Middle frontal gyrus (tissue), 1 donor: ENCODE measurements around the gene STARD13.
"Not testable (repeated sequence)": the region's sequence is repeated elsewhere in the genome, so short reads cannot be mapped to it uniquely, and the experiment has no call there.

Experiments
- DNase-seq: peaks from one replicate; pipeline ENCODE4 v3.0.0-alpha.2; 2015; ENCODE audit warnings: low spot score; ENCODE audit errors: extremely low spot score

Gene STARD13

DNA sequence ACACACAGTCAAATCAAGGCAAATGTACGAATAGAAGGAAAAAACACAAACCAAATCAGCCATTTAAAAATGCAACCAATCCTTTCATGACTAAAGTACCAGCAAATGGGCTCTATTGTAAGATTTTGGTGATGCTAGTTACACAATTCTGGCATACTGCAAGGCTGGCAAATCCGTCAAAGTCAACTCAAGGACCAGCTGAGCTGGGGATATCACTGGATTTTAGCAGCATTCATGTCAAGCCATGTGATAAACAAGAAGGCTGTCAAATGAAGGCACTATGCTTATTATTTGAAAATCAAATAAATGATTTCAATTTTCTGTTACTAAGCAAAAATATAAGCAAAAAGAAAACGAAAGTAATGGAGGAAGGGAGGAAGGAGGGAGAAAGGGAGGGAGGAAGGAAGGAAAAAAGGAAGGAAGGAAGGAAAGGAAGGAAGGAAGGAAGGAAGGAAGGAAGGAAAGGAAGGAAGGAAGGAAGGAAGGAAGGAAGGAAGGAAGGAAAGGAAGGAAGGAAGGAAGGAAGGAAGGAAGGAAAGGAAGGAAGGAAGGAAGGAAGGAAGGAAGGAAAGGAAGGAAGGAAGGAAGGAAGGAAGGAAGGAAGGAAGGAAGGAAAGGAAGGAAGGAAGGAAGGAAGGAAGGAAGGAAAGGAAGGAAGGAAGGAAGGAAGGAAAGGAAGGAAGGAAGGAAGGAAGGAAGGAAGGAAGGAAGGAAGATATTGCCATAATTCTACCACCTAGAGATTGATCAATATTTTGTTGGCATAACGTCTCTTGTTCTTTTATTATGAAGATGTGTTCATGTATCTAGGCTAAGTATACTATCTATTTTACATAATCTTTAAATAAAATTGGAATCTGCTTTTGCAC is 108.0 kb downstream of the STARD13 start:
- DNase-seq, result not testable (repeated sequence)

- DNase-seq, result no peak
Observed at GRCh38 chr13:33176526-33176925, 109.0 kb downstream of the STARD13 start.

- DNase-seq, result no peak
Observed at GRCh38 chr13:33175991-33176390, 109.6 kb downstream of the STARD13 start.

DNA sequence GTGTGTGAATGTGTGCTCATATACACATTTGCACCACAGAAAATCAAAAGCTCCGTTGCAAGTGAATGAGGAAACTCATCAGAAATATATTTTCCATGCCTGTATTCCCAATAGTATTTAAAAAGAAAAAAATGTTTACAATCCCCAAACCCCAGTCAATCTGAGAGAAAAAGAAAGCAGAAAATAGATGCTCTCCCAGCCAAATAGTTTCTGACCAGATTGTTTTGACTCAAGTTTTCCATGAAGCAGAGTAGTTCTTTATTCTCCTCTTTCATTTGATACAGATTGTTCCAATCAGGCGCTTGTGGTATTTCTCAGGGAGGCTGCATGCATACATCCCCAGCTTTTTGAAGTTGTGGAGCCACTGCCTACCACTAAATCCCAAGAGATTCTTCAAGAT is 110.6 kb downstream of the STARD13 start:
- no peak for DNase-seq

DNA sequence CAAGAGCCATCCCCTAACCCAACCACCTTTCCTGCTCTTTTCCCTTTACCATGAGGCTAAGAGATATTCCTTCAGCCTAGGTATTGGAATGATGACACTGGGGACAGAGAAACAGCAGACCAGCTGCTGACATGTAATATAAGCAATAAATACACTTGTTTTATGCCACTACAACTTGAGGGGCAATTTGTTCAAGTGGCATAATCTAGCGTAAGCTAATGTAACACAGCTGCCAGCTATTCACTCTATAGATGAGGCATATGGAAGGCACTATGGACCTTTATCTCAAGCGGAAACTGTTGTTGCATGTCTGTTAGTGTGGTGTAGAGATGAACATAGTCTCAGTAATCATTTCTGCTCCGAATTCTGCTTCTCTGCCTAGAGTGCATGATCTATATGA is 111.1 kb downstream of the STARD13 start:
- DNase-seq, result no peak

GRCh38 chr13:33172911-33173310 is 112.6 kb downstream of the STARD13 start:
- DNase-seq, result no peak

- DNase-seq, result no peak
Observed at GRCh38 chr13:33172400-33172799, 113.2 kb downstream of the STARD13 start.

GRCh38 chr13:33169273-33169980 is 116.1 kb downstream of the STARD13 start:
- DNase-seq, result no peak

- no peak for DNase-seq
Observed at GRCh38 chr13:33168321-33168960, 117.1 kb downstream of the STARD13 start.

DNA sequence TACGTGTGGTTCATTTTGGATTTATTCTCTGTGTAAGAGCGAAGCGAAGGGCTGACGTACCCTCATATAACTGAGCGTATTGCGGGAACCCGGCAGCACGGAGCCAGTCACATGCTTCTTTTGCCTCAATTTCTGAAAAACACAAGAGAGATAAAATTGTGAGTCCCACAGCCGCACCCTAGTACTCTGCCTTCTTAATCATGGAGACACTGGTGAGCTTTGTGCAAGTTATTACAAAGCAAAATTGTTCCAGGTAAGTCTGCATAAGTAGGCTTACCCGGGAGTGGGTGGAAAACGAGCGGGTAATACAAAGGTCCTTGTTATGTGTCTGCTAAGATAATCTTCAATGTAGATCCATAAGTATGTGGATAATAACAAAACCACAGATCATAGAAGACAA is 118.1 kb downstream of the STARD13 start:
- DNase-seq, result no peak

- DNase-seq, result no peak
Observed at GRCh38 chr13:33165787-33166186, 119.8 kb downstream of the STARD13 start.

DNA sequence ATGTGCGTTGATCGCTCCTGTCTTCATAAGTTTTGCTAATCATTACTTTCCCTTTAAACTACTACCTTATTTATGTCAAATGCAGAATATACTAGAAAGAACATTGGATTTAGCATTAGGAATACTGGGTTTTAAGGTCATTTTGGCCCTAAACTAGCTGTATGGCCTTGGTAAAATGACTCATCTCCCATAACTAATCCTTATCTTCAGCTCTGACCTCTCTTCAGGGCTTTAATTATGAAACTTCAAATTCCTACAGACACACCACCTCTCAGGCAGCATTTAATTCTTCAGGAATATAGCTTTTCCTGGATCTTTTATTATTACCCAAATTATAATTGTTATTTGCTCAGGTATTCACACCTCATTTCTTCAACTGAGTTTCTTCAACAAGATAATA is 121.2 kb downstream of the STARD13 start:
- DNase-seq, result no peak

GRCh38 chr13:33162725-33163124 is 122.8 kb downstream of the STARD13 start:
- DNase-seq, result not testable (repeated sequence)

DNA sequence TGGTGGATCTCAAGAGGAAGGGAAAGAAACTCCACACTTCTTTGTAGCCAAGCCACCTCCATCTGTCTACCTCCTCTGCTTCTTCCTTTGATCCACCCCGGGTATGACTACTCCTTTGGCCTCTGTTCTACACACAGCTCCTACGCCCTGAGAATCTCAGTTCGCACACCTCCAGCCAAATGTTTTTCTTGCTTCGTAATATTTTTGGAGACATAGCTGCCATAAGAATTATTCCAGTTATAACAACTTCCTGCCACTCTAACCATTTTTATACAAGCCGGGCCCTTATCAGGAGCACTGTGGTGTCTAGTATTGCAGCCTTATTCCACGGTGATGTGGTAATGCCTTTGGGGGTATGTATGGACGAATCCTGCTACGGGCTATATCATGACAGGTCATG is 126.7 kb downstream of the STARD13 start:
- no peak for DNase-seq

GRCh38 chr13:33158271-33158670 is 127.3 kb downstream of the STARD13 start:
- DNase-seq, result no peak

- DNase-seq, result no peak
Observed at GRCh38 chr13:33154911-33155310, 130.6 kb downstream of the STARD13 start.

- DNase-seq, result no peak
Observed at GRCh38 chr13:33153421-33154404, 131.8 kb downstream of the STARD13 start.

- no peak for DNase-seq
Observed at GRCh38 chr13:33152389-33152788, 133.2 kb downstream of the STARD13 start.

DNA sequence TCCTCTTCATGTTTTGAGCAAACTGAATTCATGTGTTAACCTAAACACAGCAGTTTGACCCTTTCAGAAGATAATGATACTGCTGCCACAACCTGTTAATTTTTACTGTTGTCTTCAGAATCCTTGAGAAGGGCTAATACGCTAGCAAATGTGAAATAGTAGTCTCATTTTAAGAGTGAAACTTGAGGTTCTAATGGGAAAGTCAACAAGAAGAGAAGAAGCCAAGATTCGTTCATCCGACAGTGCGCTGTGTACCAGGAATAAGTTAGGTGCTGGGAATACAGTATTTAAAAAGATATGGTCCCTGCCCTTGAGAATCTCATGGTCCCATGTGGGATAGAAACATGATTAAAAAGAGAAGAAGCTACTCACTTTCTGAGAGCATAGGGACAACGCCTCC is 134.9 kb downstream of the STARD13 start:
- no peak for DNase-seq

DNA sequence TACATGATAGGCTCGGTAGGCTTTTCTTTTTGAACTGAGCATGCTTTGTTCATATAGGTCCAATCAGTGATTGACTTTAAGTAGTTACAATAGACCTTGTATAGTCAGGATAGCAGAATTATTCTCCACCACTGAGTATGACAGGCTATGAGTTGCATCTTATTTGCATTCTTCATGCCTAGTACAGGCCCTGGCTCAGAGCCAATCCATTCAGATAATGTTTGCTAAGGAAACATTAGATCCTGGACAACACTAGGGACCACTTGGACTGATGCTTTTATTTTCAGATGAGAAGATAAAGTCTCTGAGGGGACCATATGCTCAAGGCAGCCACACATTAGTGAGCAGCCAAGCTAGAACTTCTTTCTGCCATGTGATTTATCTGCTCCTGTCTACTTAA is 135.4 kb downstream of the STARD13 start:
- no peak for DNase-seq

- DNase-seq, result no peak
Observed at GRCh38 chr13:33147832-33148231, 137.7 kb downstream of the STARD13 start.
